SU-DHL-6 (cell line): ENCODE results near the gene ZDHHC1.

ENCODE experiments used
- H2AFZ ChIP-seq: fragments of 200-600 bp; sonication (generic); 2 replicates; pipeline ENCODE4 v1.6.1; 2014; ENCODE audit warnings: low read depth, mild to moderate bottlenecking, moderate library complexity, mixed read lengths, antibody characterized with exemption, low read length; ENCODE audit not compliant: severe bottlenecking
- H3F3A ChIP-seq: fragments of 200-600 bp; shearing (Covaris generic); 2 replicates; pipeline ENCODE4 v1.6.0; 2016; ENCODE audit warnings: antibody characterized with exemption, mild to moderate bottlenecking; ENCODE audit not compliant: insufficient read depth
- H3K27ac ChIP-seq: fragments of 200-600 bp; sonication (generic); 2 replicates; pipeline ENCODE4 v1.5.1; 2016; ENCODE audit warnings: low read depth, mild to moderate bottlenecking, low read length, moderate library complexity, mixed read lengths
- H3K27me3 ChIP-seq: fragments of 200-600 bp; sonication (generic), shearing (Covaris generic); 2 replicates; pipeline ENCODE4 v1.6.0; 2014; ENCODE audit warnings: mild to moderate bottlenecking, low read length
- H3K36me3 ChIP-seq: fragments of 200-600 bp; sonication (generic); 2 replicates; pipeline ENCODE4 v1.6.1; 2014; ENCODE audit warnings: mild to moderate bottlenecking, low read length, mixed read lengths
- H3K4me2 ChIP-seq: fragments of 300-600, 200-600 bp; shearing (Covaris generic), sonication (generic); 2 replicates; pipeline ENCODE4 v1.6.0; 2014; ENCODE audit warnings: low read length, low read depth, mild to moderate bottlenecking; ENCODE audit not compliant: poor library complexity, severe bottlenecking
- H3K4me3 ChIP-seq: fragments of 200-600 bp; sonication (generic); 2 replicates; pipeline ENCODE4 v1.5.1; 2014; ENCODE audit warnings: antibody characterized with exemption, low read length, mild to moderate bottlenecking, mixed read lengths; ENCODE audit not compliant: insufficient read depth, poor library complexity, severe bottlenecking
- H3K79me2 ChIP-seq: fragments of 200-600 bp; sonication (generic); 2 replicates; pipeline ENCODE4 v1.6.1; 2014; ENCODE audit warnings: mild to moderate bottlenecking, low read length, moderate library complexity; ENCODE audit not compliant: insufficient read depth
- H3K9ac ChIP-seq: fragments of 200-600 bp; sonication (generic); 2 replicates; pipeline ENCODE4 v1.7.0; 2014; ENCODE audit warnings: mild to moderate bottlenecking, low read length
- H3K9me2 ChIP-seq: fragments of 200-600 bp; sonication (generic); replicated peaks from 2 replicates; pipeline ENCODE4 v1.6.1; 2014; ENCODE audit warnings: low read length; ENCODE audit not compliant: insufficient read depth
- H3K9me3 ChIP-seq: fragments of 200-600 bp; sonication (generic); 2 replicates; pipeline ENCODE4 v1.6.1; 2014; ENCODE audit warnings: low read length, mixed read lengths; ENCODE audit not compliant: insufficient read depth
- H4K20me1 ChIP-seq: fragments of 200-600 bp; sonication (generic); 2 replicates; pipeline ENCODE4 v1.6.1; 2014; ENCODE audit warnings: low read depth, mild to moderate bottlenecking, antibody characterized with exemption, low read length, moderate library complexity, mixed read lengths
- EZH2phosphoT487 ChIP-seq: fragments of 200-600 bp; sonication (generic), shearing (Covaris generic); conservative IDR thresholded peaks from 2 replicates; pipeline ENCODE4 v1.6.1; 2018; ENCODE audit warnings: mild to moderate bottlenecking, antibody characterized with exemption, low read length, moderate library complexity, mixed read lengths
- TF ChIP-seq, protein P1 (sequence below): fragments of 200-600 bp; sonication (generic); IDR thresholded peaks from one replicate; pipeline ENCODE4 v1.5.1; 2017; ENCODE audit warnings: antibody characterized with exemption, mild to moderate bottlenecking, low read length, moderate library complexity; ENCODE audit not compliant: insufficient read depth, poor library complexity, severe bottlenecking

The ZDHHC1 gene

DNA sequence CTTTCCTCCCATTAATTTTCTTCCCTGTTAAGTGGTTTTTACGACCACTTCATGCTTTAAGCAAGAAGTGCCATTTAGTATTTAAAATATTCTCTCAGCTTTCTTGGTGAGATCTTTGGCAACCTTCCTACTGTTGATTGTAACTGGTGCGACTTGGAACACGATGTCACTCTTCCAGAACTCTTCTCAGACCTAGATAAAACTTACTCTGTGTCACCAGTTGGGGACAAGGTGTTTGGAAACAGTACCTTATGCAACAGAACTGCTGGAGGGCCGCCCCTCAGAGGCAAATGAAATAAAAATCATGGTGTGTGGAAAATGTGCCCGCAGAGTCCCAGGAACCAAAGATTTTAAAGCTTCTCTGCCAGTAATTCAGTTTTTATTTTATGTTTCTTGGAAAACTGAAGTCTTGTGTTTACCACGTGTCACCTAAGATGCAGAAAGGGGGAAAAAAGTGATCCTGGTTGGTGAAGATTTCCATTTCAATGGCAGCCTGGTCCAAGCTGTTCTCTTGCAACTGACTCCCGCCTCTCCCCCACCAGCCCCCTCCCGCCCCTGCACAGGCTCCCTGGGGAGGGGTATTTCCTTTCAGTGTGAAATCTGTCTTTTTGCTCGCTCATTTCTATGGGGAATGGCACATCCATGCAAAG is 7.5 kb upstream of the ZDHHC1 start:
- Histone ChIP-seq H3K9ac (no peak overlapping the region), H3K27ac (no peak overlapping the region)

GRCh38 chr16:67423015-67423414 is 6.7 kb upstream of the ZDHHC1 start:
- Histone ChIP-seq H3K9ac (no peak overlapping the region), H3K36me3 (no peaks in the 10 kb centered on the region), H2AFZ (no peak overlapping the region), H3K27me3 (no peaks in the 10 kb centered on the region), H3F3A (no peaks in the 10 kb centered on the region), H3K9me3 (no peaks in the 10 kb centered on the region), H3K79me2 (no peaks in the 10 kb centered on the region), H3K4me3 (no peak overlapping the region), H3K9me2 (no peaks in the 10 kb centered on the region), H3K4me2 (no peak overlapping the region), H3K27ac (no peak overlapping the region), H4K20me1 (no peaks in the 10 kb centered on the region)
- TF ChIP-seq EZH2phosphoT487: no peak
- TF ChIP-seq, protein P1, sequence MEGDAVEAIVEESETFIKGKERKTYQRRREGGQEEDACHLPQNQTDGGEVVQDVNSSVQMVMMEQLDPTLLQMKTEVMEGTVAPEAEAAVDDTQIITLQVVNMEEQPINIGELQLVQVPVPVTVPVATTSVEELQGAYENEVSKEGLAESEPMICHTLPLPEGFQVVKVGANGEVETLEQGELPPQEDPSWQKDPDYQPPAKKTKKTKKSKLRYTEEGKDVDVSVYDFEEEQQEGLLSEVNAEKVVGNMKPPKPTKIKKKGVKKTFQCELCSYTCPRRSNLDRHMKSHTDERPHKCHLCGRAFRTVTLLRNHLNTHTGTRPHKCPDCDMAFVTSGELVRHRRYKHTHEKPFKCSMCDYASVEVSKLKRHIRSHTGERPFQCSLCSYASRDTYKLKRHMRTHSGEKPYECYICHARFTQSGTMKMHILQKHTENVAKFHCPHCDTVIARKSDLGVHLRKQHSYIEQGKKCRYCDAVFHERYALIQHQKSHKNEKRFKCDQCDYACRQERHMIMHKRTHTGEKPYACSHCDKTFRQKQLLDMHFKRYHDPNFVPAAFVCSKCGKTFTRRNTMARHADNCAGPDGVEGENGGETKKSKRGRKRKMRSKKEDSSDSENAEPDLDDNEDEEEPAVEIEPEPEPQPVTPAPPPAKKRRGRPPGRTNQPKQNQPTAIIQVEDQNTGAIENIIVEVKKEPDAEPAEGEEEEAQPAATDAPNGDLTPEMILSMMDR: no peak

More for the DNA sequence above, 7.5 kb upstream of the ZDHHC1 start:
- Histone ChIP-seq H3K36me3 (no peaks in the 10 kb centered on the region), H3K4me2 (no peak overlapping the region), H3K9me2 (no peaks in the 10 kb centered on the region), H3K9me3 (no peaks in the 10 kb centered on the region), H4K20me1 (no peaks in the 10 kb centered on the region), H3K4me3 (no peak overlapping the region), H2AFZ (no peak overlapping the region), H3F3A (no peaks in the 10 kb centered on the region), H3K79me2 (no peaks in the 10 kb centered on the region), H3K27me3 (no peaks in the 10 kb centered on the region)
- TF ChIP-seq EZH2phosphoT487: no peak
- TF ChIP-seq, protein P1: no peak

DNA sequence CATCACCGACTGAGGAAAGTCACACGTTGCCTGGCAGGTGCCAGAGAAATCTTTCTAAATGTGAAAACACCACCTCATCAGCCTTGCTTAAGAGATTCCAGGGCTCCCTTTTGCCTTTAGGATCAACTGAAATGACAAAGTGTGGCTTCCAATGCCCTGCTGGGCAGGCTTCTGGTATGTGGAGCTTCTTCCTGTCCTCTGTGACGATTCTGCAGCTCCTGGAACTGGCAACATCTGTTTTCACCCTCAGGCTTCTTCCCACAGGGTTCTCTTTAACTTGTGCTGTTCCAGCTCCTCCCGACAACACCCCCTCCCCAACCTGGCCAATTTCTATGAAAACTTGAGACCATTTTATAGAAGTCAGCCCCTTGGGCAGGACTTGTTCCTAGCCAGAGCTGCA is 4.8 kb upstream of the ZDHHC1 start:
- TF ChIP-seq, protein P1: no peak
- TF ChIP-seq EZH2phosphoT487: no peak
- Histone ChIP-seq H3K9me2 (no peaks in the 10 kb centered on the region), H3K4me2 (no peak overlapping the region), H3K36me3 (no peaks in the 10 kb centered on the region), H4K20me1 (no peaks in the 10 kb centered on the region), H2AFZ (no peak overlapping the region), H3K9ac (no peak overlapping the region), H3K27me3 (no peaks in the 10 kb centered on the region), H3K4me3 (no peak overlapping the region), H3K79me2 (no peaks in the 10 kb centered on the region), H3K9me3 (no peaks in the 10 kb centered on the region), H3K27ac (no peak overlapping the region), H3F3A (no peaks in the 10 kb centered on the region)
